Measurements from ENCODE around the gene ADGRV1.

DNA sequence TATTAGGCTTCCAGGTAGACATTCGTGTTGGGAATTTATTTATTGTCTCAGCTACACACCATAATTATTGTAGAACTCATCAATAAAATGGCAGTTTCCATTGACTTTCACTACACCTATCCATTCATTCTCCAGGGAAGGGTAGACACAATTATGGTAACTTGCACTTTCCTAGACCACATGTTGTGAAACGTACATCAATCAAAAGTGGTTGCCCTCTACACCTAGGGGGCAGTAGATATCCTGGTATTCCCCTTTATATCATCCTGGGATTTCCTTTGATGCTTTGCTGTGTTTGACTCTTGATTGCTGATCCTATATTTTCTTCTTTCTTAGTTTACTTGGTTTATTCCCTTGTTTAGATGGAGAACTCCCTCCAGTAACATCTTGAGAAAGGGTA lies 47.9 kb downstream of the ADGRV1 start:
- TF ChIP-seq TAF1 (IDR thresholded peaks at IDR 0.05; ENCODE audit: low read depth) (no peak), RAD21 (conservative IDR thresholded peaks at IDR 0.05) (no peak)

Data from neural cell (in vitro differentiated cells).